ENCODE measurements around the gene MAD2L2. TPM values are rescaled to one million over a fixed set of nuclear protein-coding genes. Genes with fewer than 3 reads are reported as not detected.

Gene MAD2L2
- total and polyA plus RNA-seq, 7 donors: 25.9 to 61.8 (median 39.0) TPM

- H3K36me3 ChIP-seq (ENCODE audit: insufficient read depth in 1 of 2, low read depth in 1 of 2): no peaks in the 10 kb centered on the region
- no peak for TF ChIP-seq CTCF (IDR thresholded peaks at IDR 0.05)
- no peaks in the 10 kb centered on the region for H3K9me3 ChIP-seq
- peaks cover 4% of the 10 kb centered on the region for H3K4me1 ChIP-seq
- H3K27me3 ChIP-seq (ENCODE audit: insufficient read depth in 3 of 3, low read length in 2 of 3): peaks cover 0 to 7% (median 6%) of the 10 kb centered on the region in 3 donors
- H3K27ac ChIP-seq: no peak overlapping the region
- no peak overlapping the region for H3K4me3 ChIP-seq
- DNase-seq (no peak), ATAC-seq (no peak)
- intact Hi-C loops (cut with DNase I): loop anchor here (5.0 to 10.0 kb wide), 3 partner anchors 68 to 612 kb away; no protein-coding TSS in a partner anchor
- WGBS, 3 donors: 29 to 39% (median 32%) methylated on average over 19 to 21 of the region's 21 CpGs
Measured at GRCh38 chr1:11649624-11650330, 31.2 kb downstream of the MAD2L2 start.

GRCh38 chr1:11649237-11649623 is 31.7 kb downstream of the MAD2L2 start:
- intact Hi-C loops (cut with DNase I): loop anchor here (5.0 to 10.0 kb wide), 2 partner anchors 404 to 612 kb away; no protein-coding TSS in a partner anchor
- no peaks in the 10 kb centered on the region for H3K9me3 ChIP-seq
- no peak for TF ChIP-seq CTCF (IDR thresholded peaks at IDR 0.05)
- no peak overlapping the region for H3K4me3 ChIP-seq
- peaks cover 0 to 7% (median 6%) of the 10 kb centered on the region in 3 donors for H3K27me3 ChIP-seq (ENCODE audit: insufficient read depth in 3 of 3, low read length in 2 of 3)
- no peak overlapping the region for H3K27ac ChIP-seq
- WGBS, 3 donors: 12 to 30% (median 16%) methylated on average over 8 to 9 of the region's 9 CpGs
- ATAC-seq (no peak), DNase-seq (no peak)
- H3K4me1 ChIP-seq: peaks cover 4% of the 10 kb centered on the region
- H3K36me3 ChIP-seq (ENCODE audit: insufficient read depth in 1 of 2, low read depth in 1 of 2): no peaks in the 10 kb centered on the region

DNA sequence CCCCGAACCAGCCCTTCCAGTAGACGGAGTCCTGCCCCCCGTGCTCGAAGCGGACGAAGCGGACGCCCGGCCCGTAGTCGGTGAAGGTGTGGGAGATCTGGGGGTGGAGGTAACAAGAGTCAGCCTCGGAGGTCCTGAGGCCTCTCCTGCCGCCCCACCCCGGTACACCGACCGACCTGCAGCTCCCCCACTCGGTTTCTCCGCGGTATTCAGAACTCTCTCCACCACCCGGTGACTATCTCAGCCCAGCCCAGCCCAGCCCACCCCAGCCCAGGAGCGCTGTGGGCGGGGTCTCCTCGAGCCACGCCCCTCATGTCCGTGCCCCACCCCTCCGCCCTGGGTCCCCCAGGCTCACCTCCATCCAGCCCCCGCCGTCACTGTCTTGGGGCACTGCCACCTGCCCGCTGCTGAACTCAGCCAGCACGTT is 32.2 kb downstream of the MAD2L2 start:
- no peak overlapping the region for H3K27ac ChIP-seq
- peaks cover 0 to 7% (median 6%) of the 10 kb centered on the region in 3 donors for H3K27me3 ChIP-seq (ENCODE audit: insufficient read depth in 3 of 3, low read length in 2 of 3)
- intact Hi-C loops (cut with DNase I): loop anchor here (5.0 to 10.0 kb wide), 2 partner anchors 404 to 611 kb away; no protein-coding TSS in a partner anchor
- TF ChIP-seq CTCF (IDR thresholded peaks at IDR 0.05): no peak
- H3K4me3 ChIP-seq: no peak overlapping the region
- peaks cover 4% of the 10 kb centered on the region for H3K4me1 ChIP-seq
- DNase-seq (no peak), ATAC-seq (peak; percentile 46 to 66 (median 58))
- 8 to 19% (median 13%) methylated on average over 26 to 30 of the region's 30 CpGs for WGBS, 3 donors
- no peaks in the 10 kb centered on the region for H3K9me3 ChIP-seq
- no peaks in the 10 kb centered on the region for H3K36me3 ChIP-seq (ENCODE audit: insufficient read depth in 1 of 2, low read depth in 1 of 2)

DNA sequence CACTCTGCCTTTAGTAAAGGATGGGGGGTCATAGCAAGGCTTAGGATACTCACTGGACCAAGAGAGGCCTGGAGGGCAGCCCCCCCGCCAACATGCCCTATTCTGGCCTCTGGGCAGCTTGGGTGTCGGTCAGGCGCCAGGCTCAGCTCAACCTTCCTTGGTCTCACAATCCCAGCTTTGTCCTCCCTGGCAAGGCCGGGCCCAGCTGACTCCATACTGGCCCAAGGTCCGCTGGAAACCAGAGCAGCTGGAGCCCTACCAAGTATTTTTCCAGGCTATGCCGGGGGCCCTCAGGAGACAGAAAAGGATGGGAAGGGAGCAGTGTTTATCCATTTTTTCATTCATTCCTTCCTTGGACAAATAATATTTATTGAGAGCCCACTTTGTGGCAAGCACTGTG is 32.9 kb downstream of the MAD2L2 start:
- no peaks in the 10 kb centered on the region for H3K9me3 ChIP-seq
- peaks cover 4% of the 10 kb centered on the region for H3K4me1 ChIP-seq
- H3K4me3 ChIP-seq: no peak overlapping the region
- ATAC-seq (no peak), DNase-seq (peak in 1 of 2 donors; percentile 65)
- no peak for TF ChIP-seq CTCF (IDR thresholded peaks at IDR 0.05)
- WGBS, 3 donors: 17 to 34% (median 25%) methylated on average over 6 of the region's 6 CpGs
- intact Hi-C loops (cut with DNase I): loop anchor here (5.0 to 10.0 kb wide), 2 partner anchors 403 to 611 kb away; no protein-coding TSS in a partner anchor
- H3K27ac ChIP-seq: no peak overlapping the region
- peaks cover 0 to 7% (median 6%) of the 10 kb centered on the region in 3 donors for H3K27me3 ChIP-seq (ENCODE audit: insufficient read depth in 3 of 3, low read length in 2 of 3)
- H3K36me3 ChIP-seq (ENCODE audit: insufficient read depth in 1 of 2, low read depth in 1 of 2): no peaks in the 10 kb centered on the region
